Caco-2 (cell line): ENCODE measurements around the gene THAP3. TPM values are rescaled to one million over a fixed set of nuclear protein-coding genes. Genes with fewer than 3 reads are reported as not detected.

Experiments used
- BruUV-seq: library from RNA; stranded (reverse); fragments of 400-500 nt; replicated peaks from 2 replicates; lab custom pipeline; 2021; lab: Mats Ljungman, UMichigan
- CTCF ChIA-PET: fragments of 300-600 bp; sonication (Branson Sonifier 250); formaldehyde crosslinking; loops from one replicate; lab custom pipeline; 2022; ENCODE audit warnings: antibody characterized with exemption; lab: Charles Lee
- POLR2A ChIA-PET: fragments of 300-600 bp; sonication (Branson Sonifier 250); formaldehyde crosslinking; loops from one replicate; lab custom pipeline; 2022; ENCODE audit warnings: antibody characterized with exemption; lab: Charles Lee
- DNase-seq, 2 experiments: peaks; one replicate each; pipeline versions ENCODE4 v3.0.0 to v3.0.0-alpha.2; 2020 to 2022
- H3K27me3 ChIP-seq: replicated peaks from 2 replicates; pipeline ENCODE4 v1.6.0; 2011; ENCODE audit warnings: low read length; ENCODE audit not compliant: control insufficient read depth, insufficient read depth
- H3K36me3 ChIP-seq: 2 replicates; pipeline ENCODE4 v1.5.1; 2011; ENCODE audit warnings: low read length; ENCODE audit not compliant: control insufficient read depth, insufficient read depth
- H3K4me1 ChIP-seq: fragments of 250-450 bp; sonication (Bioruptor Pico); 2 replicates; pipeline ENCODE4 v1.5.1; 2020; ENCODE audit warnings: mild to moderate bottlenecking
- H3K4me3 ChIP-seq: 2 replicates; pipeline ENCODE4 v1.5.1; 2011; ENCODE audit warnings: low read depth, mild to moderate bottlenecking, control low read depth, low read length
- H3K9me3 ChIP-seq: fragments of 250-450 bp; sonication (Bioruptor Pico); 2 replicates; pipeline ENCODE4 v1.5.1; 2020; ENCODE audit warnings: mild to moderate bottlenecking, moderate library complexity
- H3K27ac Mint-ChIP-seq: one replicate; pipeline ENCODE4 v1.8.0; 2022; ENCODE audit warnings: mixed read lengths; ENCODE audit not compliant: unreplicated experiment
- H3K27me3 Mint-ChIP-seq: one replicate; pipeline ENCODE4 v1.8.0; 2022; ENCODE audit warnings: mixed read lengths; ENCODE audit not compliant: insufficient read depth, unreplicated experiment
- H3K36me3 Mint-ChIP-seq: one replicate; pipeline ENCODE4 v1.8.0; 2022; ENCODE audit warnings: mild to moderate bottlenecking, mixed read lengths; ENCODE audit not compliant: insufficient read depth, unreplicated experiment
- H3K4me1 Mint-ChIP-seq: one replicate; pipeline ENCODE4 v1.8.0; 2022; ENCODE audit warnings: low read depth, mixed read lengths; ENCODE audit not compliant: unreplicated experiment
- H3K4me3 Mint-ChIP-seq: one replicate; pipeline ENCODE4 v1.8.0; 2022; ENCODE audit warnings: mild to moderate bottlenecking, moderate library complexity, mixed read lengths; ENCODE audit not compliant: unreplicated experiment
- H3K9me3 Mint-ChIP-seq: one replicate; pipeline ENCODE4 v1.8.0; 2022; ENCODE audit warnings: mixed read lengths; ENCODE audit not compliant: unreplicated experiment
- CTCF ChIP-seq, 2 experiments: fragments of 200-600 bp in 1 of 2; IDR thresholded peaks; 1 replicate in 1 of 2; 2 replicates in 1 of 2; pipeline versions ENCODE4 v1.5.1 to v1.8.0; 2011 to 2022; ENCODE audit warnings: antibody characterized with exemption in 1 of 2, control low read depth in 1 of 2, inconsistent platforms in 1 of 2, low read depth in 1 of 2, low read length in 1 of 2, mild to moderate bottlenecking in 1 of 2, moderate library complexity in 1 of 2; ENCODE audit not compliant: insufficient read depth in 1 of 2, severe bottlenecking in 1 of 2, unreplicated experiment in 1 of 2
- intact Hi-C: fragments of 100-400 bp; cut with micrococcal nuclease; formaldehyde crosslinking; loops from one replicate; pipeline ENCODE4 v1.10.0; 2022; ENCODE audit not compliant: unreplicated experiment
- total RNA-seq: library from RNA; stranded (reverse); gene quantifications from 2 replicates; pipeline ENCODE4 v1.2.3, GENCODE V29; 2022

THAP3 gene
- total RNA-seq, 1 experiment from 2014 or later, result 13.5 TPM

- H3K4me3 Mint-ChIP-seq, result no peak overlapping the region
- intact Hi-C loops, result no loop called here
- no peak for DNase-seq
- Histone ChIP-seq H3K27me3 (no peaks in the 10 kb centered on the region), H3K4me3 (no peak overlapping the region), H3K9me3 (no peaks in the 10 kb centered on the region), H3K36me3 (no peaks in the 10 kb centered on the region; the same call in 1 of the 2 replicates), H3K4me1 (no peaks in the 10 kb centered on the region)
- ChIA-PET POLR2A (no interaction called here), CTCF (no interaction called here)
- no peaks in the 10 kb centered on the region for H3K27me3 Mint-ChIP-seq
- H3K36me3 Mint-ChIP-seq, result peaks cover 25% of the 10 kb centered on the region
- TF ChIP-seq CTCF (IDR thresholded peaks at IDR 0.05; ENCODE audit: insufficient read depth in 1 of 2, low read depth in 1 of 2, low read length in 1 of 2, severe bottlenecking in 1 of 2, unreplicated experiment in 1 of 2), result no peak
- H3K27ac Mint-ChIP-seq, result no peak overlapping the region
- no TSS peak for BruUV-seq
- no peaks in the 10 kb centered on the region for H3K9me3 Mint-ChIP-seq
- no peaks in the 10 kb centered on the region for H3K4me1 Mint-ChIP-seq
Measured at GRCh38 chr1:6651909-6652308, 27.2 kb downstream of the THAP3 start.

- ChIA-PET CTCF (no interaction called here), POLR2A (no interaction called here)
- H3K4me3 Mint-ChIP-seq, result no peak overlapping the region
- no peaks in the 10 kb centered on the region for H3K9me3 Mint-ChIP-seq
- BruUV-seq, result no TSS peak
- no peak for TF ChIP-seq CTCF (IDR thresholded peaks at IDR 0.05; ENCODE audit: insufficient read depth in 1 of 2, low read depth in 1 of 2, low read length in 1 of 2, severe bottlenecking in 1 of 2, unreplicated experiment in 1 of 2)
- no peaks in the 10 kb centered on the region for H3K4me1 Mint-ChIP-seq
- no peak overlapping the region for H3K27ac Mint-ChIP-seq
- peaks cover 1% of the 10 kb centered on the region; the same call in 1 of the 2 replicates for H3K36me3 ChIP-seq
- no peaks in the 10 kb centered on the region for H3K27me3 Mint-ChIP-seq
- intact Hi-C loops, result no loop called here
- no peaks in the 10 kb centered on the region for H3K9me3 ChIP-seq
- H3K4me1 ChIP-seq, result no peaks in the 10 kb centered on the region
- no peak for DNase-seq
- H3K4me3 ChIP-seq, result no peak overlapping the region
- no peaks in the 10 kb centered on the region for H3K27me3 ChIP-seq
- peaks cover 25% of the 10 kb centered on the region for H3K36me3 Mint-ChIP-seq
Measured at GRCh38 chr1:6652986-6653385, 28.3 kb downstream of the THAP3 start.

GRCh38 chr1:6653436-6654290 is 29.0 kb downstream of the THAP3 start:
- POLR2A ChIA-PET, result no interaction called here
- no peak for DNase-seq
- peaks cover 1% of the 10 kb centered on the region; the same call in 1 of the 2 replicates for H3K36me3 ChIP-seq
- no peaks in the 10 kb centered on the region for H3K9me3 ChIP-seq
- H3K27me3 ChIP-seq, result no peaks in the 10 kb centered on the region
- H3K4me1 ChIP-seq, result no peaks in the 10 kb centered on the region
- Mint-ChIP-seq H3K4me3 (no peak overlapping the region), H3K27ac (no peak overlapping the region), H3K36me3 (peaks cover 25% of the 10 kb centered on the region), H3K4me1 (no peaks in the 10 kb centered on the region), H3K9me3 (no peaks in the 10 kb centered on the region), H3K27me3 (no peaks in the 10 kb centered on the region)
- CTCF ChIA-PET, result no interaction called here
- intact Hi-C loops, result no loop called here
- H3K4me3 ChIP-seq, result no peak overlapping the region
- no TSS peak for BruUV-seq
- TF ChIP-seq CTCF (IDR thresholded peaks at IDR 0.05; ENCODE audit: insufficient read depth in 1 of 2, low read depth in 1 of 2, low read length in 1 of 2, severe bottlenecking in 1 of 2, unreplicated experiment in 1 of 2), result no peak
